SW 1271 (cell line): ENCODE measurements around the gene MYBPC1.
A peak's percentile ranks its signal among the peaks of the same experiment; 100 is the strongest.
"Not testable (repeated sequence)": the region's sequence is repeated elsewhere in the genome, so short reads cannot be mapped to it uniquely, and the experiment has no call there.

Experiments used
- DNase-seq, 2 experiments: peaks; one replicate each; lab custom pipeline; 2025; lab: John Stamatoyannopoulos, UW

The MYBPC1 gene, protein sequence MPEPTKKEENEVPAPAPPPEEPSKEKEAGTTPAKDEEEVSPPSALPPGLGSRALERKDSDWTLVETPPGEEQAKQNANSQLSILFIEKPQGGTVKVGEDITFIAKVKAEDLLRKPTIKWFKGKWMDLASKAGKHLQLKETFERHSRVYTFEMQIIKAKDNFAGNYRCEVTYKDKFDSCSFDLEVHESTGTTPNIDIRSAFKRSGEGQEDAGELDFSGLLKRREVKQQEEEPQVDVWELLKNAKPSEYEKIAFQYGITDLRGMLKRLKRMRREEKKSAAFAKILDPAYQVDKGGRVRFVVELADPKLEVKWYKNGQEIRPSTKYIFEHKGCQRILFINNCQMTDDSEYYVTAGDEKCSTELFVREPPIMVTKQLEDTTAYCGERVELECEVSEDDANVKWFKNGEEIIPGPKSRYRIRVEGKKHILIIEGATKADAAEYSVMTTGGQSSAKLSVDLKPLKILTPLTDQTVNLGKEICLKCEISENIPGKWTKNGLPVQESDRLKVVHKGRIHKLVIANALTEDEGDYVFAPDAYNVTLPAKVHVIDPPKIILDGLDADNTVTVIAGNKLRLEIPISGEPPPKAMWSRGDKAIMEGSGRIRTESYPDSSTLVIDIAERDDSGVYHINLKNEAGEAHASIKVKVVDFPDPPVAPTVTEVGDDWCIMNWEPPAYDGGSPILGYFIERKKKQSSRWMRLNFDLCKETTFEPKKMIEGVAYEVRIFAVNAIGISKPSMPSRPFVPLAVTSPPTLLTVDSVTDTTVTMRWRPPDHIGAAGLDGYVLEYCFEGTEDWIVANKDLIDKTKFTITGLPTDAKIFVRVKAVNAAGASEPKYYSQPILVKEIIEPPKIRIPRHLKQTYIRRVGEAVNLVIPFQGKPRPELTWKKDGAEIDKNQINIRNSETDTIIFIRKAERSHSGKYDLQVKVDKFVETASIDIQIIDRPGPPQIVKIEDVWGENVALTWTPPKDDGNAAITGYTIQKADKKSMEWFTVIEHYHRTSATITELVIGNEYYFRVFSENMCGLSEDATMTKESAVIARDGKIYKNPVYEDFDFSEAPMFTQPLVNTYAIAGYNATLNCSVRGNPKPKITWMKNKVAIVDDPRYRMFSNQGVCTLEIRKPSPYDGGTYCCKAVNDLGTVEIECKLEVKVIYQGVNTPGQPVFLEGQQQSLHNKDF

DNA sequence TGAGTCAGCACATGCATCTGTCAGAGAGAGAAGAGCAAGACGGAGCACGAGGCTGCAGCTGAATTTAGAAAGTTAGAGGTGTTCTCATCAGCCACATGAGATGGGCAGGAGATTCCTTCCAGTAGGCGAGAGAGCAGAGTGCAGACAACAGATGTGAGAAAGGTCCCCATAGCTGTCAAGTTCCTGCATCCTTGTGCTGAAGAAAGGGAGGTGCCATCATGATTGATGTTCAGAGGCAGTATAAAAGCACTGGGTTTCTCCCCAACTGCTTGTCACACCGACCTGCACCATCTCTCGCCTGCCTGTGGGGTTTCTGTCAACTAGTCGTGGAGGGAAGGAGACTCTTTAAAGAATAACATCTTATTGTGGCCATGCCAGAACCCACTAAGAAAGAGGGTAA lies at the start of gene MYBPC1:
TSS of gene MYBPC1 (plus strand) at position 272 of the 400 bp plus-strand sequence. CDS start at position 372, 100 bp downstream.
- no peak for DNase-seq

DNA sequence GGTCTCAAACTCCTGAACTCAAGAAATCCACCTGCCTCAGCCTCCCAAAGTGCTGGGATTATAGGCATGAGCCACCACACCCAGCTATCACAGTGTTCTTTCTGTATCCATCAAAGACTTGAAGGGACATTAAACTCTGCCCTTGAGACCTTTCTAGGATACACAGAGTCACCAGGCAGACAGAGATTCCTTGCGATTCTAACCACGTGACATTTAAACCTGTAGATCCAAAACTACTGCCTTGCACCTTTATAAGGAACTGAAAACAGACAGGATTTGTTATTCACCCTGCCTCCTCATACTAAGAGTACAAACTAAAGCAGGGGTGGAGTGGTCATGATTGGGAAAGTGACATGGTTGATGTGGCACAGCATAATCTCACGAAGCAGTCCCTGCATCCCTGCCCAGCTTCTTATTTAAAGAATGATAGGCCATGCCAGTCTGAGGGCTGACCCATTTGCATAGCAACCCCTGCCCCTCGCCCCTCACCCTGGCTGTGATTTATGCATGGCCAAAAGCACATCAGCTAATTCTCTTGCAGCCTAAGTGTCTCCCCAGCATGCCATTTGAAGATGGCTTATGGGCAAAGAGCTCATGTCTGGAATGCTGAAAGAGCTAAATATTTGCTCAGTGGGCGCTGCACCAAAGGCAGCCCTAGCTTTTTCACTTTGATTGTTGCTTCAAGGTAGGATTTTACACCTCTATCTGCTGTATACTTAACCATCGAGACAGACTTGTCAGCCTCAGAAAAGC lies 43.2 kb upstream of the MYBPC1 start:
- DNase-seq, result no peak

DNA sequence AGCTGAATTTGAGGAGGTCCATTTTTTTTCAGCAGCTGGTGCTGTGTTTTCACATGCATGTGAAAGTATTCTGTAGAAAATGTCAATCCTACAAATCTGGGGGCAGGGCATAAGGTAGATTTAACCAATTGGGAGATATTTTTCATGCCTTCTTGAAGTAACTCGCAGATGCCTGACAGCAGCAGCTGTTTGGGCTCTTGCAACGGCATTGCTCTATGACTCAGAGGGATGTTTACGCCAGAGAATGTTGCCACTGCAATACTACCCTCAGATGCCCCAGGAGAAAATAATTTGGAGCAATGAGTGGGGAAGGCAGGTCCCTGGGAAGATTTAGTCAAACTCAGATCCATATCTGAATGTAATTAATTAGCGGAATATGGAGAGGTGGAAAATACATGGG lies 42.5 kb upstream of the MYBPC1 start:
- no peak for DNase-seq

DNA sequence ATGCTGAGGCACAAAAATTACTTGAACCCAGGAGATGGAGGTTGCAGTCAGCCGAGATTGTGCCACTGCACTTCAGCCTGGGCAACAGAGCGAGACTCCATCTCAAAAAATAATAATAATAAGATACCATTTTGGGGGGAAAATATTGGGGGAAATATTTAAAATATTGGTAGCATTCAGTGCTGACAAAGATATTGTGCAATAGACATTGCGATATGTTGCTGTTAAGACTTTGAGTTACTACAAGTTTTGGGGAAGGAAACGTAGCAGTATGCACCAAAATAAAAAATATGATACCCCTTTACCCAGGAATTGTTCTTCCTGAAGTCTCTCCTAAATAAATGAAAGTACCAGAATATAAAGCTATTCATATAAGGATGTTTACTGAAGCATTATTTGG lies 37.7 kb upstream of the MYBPC1 start:
- DNase-seq, result no peak

DNA sequence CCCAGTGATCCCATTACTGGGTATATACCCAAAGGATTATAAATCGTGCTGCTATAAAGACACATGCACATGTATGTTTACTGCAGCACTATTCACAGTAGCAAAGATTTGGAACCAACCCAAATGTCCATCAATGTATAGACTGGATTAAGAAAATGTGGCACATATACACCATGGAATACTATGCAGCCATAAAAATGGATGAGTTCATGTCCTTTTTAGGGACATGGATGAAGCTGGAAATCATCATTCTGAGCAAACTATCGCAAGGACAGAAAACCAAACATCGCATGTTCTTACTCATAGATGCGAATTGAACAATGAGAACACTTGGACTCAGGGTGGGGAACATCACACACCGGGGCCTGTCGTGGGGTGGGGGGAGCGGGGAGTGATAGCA lies 36.0 kb upstream of the MYBPC1 start:
- not testable (repeated sequence) for DNase-seq

DNA sequence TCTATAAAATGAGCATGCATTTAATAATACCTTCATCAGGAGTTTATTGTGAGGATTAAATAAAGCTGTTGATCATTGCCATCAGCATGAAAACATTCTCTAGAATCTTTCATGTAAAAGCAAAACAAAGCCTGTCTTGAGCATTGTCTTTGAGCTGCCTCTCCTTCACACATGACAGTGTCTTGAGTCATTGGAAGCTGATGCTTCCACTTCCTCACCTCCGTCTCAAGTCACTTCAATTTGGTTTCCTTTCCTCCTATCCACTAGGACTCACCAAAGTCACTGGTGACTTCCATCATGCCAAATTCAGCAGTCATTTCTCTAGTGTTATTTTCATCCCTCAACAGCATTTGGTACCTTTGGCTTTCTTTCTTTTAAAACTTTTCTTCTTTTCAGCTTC lies 31.6 kb upstream of the MYBPC1 start:
- DNase-seq, result no peak

DNA sequence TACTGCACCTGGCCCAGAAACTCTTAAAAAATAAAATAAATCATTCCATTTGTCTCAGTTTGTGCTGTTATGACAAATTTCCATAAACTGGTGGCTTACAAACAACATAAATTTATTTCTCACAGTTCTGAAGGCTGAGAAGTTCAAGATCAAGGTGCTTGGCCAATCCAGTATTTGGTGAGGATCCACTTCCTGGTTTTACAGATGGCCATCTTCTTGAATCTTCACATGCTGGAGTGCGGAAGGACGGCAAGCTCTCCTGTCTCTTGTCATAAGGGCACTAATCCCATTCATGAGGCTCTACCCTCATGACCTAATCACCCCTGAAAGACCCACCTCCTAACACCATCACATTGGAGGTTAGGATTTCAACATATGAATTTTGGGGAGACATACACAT lies 29.9 kb upstream of the MYBPC1 start:
- DNase-seq, result no peak

DNA sequence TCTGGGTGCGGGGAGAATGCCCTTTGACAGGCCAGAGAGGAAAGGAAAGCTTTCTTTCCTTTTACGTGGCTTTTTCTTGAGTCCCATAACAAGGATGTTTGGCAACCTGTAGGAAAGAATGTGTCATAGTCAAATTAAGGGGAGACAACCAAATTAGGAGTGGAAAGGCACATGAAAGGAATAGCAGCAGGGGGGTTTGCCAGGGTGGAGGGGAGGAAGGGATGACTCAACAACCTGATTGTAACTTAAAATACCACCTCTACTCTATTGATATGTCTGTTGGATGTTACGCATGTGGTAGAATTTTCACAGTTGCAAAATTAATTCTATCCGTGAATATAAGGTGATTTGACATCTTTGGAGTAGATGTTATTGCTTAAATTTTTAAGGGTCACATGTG lies 28.5 kb upstream of the MYBPC1 start:
- DNase-seq, result no peak

DNA sequence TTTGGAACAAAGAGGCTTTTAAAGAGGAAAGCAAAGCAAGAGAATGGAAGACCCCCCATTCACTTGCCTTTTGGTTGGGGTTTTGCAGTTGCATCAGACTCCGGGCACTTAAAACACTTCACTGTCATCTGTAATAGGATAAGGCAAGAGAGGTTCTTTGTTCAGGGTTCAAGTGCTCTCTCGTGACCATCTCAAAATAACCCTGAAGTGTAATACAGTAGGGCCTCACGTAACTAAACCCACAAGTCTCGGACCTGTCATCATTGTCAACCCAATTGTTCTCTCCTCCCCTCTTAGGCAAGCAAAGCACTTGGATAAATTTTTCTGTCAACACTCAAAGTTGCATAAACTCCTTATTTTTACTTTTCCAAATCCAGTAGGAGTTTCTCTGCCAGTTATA lies 26.9 kb upstream of the MYBPC1 start:
- DNase-seq, result no peak

DNA sequence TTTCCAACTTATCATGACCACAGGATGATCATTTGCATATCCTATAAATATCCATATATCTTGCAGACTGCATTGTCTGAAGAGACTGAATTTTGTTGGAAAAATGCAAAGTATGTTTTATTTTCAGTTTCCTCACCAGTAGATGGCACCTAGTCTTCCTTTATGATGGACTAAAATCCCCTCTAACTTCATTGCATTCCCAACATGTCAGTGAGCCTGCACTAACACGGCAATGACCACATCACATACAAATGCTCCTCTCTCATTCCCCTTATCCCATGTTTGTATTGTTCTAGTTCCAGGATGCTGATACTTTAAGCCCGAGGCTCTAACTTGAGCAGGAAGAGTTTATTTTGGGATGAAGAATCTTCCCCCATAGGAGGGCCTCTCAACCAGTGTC lies 24.7 kb upstream of the MYBPC1 start:
- peak in 1 of 2 experiments; percentile 23 for DNase-seq

DNA sequence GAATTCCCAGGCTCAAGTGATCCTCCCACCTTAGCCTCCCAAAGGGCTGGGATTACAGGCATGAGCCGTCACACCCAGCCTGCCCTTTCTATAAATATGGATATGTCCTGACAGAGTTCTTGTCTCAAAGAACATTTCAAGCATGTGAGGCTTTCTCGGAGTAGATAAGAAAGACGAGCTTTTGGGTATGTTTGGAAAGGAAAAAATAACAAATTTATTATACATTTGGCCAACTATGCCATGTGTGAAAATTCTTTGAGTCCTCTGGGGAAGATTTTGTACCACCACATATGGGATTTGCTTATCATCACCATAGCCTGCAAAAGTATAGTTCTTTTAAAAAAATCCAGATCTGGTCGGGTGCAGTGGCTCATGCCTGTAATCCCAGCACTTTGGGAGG lies 23.7 kb upstream of the MYBPC1 start:
- DNase-seq, result no peak

DNA sequence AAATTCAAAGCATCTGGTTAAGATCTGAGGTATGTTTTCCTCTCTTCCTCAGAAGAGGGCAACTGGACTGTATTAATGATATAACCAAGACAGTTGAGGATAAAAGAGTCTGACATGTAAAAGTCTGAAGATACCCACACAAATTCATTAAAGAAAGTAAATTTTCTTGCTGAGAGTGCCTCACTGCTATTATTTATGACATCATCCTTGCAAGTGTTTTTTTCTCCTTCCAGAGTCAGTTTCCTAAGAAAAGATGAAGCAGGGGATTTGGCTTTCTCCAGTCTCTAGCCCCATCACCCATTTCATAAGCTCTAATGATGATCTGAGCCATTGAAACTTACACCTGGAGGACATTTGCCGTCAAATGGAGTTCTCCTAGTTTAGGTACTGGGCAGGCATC lies 21.0 kb upstream of the MYBPC1 start:
- no peak for DNase-seq

DNA sequence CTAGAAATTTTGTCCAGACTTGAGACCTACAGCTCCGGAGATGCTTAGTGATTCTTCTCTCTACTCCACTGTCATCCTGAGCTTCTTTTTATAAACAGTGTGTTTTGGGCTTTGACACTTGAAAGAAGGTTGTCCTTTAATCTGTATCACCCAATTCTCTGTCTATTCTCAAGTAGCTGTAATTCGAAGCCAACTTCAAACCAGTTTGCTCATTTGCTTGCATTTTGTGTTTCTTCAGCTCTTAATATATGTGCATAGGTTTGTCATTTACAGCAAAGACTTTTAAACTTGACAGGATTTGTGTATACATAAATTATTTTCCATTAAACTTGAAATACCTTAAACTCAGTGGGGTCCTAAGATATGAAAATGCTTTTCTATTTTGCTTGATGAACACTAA lies 16.4 kb upstream of the MYBPC1 start:
- DNase-seq, result no peak

DNA sequence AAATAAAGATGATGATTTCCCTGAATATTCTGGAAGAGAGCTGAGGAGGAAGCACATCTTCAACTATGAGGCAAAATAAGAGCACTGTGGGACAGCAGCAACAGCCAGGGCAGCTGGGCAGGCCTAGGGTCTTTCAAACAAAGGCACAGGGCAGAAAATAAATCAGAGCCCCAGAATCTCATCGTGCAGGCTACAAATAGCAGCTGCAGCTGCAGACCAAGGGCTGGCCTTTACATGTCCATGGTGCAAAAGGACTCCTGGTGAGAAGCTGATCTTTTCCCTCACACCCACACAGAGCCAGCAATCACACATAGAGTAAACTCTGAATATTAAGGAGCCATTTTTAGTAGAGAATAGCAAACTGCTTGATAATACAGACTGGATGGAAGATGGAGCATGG lies 13.6 kb upstream of the MYBPC1 start:
- no peak for DNase-seq

DNA sequence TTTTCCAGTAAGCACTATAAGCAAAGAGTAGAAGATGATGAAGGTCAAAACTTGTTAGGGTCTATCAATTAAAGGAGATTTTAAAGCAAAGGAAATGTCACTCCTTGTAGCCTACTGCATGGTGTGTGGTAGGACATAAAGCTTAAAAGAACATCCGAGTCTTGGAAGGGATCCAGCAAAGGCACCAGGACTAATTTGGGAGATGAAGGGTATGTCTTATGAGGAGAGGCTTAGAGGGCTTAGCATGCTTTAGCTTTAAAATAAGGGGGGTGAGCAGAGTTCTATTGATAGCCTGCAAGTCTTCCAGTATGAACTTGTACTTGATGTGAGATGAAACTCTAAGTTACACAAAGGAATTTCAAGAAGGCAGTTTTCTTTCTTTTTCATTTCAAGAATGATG lies 11.8 kb upstream of the MYBPC1 start:
- no peak for DNase-seq

DNA sequence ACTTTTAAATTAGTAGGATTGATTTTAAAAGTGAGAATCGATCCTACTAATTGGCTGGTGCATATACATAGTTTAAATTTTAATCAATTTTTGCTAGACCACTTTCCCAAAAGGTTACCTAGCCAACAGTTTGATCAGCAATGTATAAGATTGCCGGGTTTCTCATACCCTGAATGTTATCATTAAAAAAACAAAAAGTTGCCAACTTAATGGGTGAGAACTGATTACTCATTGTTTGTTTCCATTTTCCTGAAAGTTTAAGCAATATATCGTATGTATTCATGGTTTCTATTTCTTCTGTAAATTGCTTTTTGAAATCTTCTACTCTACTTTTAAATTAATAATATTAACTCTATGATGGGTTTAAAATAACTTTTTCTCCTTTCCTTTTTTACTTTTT lies 4.4 kb upstream of the MYBPC1 start:
- no peak for DNase-seq

DNA sequence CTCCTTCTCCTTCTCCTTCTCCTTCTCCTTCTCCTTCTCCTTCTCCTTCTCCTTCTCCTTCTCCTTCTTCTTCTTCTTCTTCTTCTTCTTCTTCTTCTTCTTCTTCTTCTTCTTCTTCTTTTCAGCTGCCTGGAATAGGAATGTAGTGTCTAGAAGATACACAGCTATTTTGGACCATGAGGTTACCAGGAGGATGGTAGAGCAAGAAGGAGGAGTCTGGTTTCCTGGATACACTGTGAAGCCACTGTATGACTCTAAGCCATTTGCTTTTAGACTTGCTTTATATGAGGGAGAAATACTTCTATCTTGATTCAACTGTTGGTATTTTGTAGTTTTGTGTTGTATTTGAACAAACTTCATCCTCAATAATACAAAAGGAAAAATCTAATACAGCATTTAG lies 3.0 kb upstream of the MYBPC1 start:
- DNase-seq, result no peak

DNA sequence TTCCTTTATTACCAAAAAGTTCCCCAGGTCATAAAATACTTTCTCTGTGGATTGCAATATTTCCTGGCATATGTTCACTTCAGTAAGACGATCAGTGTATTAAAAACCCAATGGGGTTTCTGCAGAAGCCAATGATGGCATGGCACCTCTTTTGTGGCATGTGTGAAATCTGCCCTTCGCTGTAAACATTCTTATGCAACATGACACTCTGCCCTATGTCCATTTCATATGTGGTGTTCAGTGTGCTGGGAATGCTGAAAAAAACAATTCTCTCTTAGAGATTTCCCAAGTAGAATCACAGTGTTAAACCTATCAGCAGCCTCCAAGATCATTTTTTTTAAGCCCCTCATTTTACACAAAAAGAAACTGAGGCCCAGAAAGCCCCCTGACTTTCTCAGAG lies 2.3 kb upstream of the MYBPC1 start:
- no peak for DNase-seq

DNA sequence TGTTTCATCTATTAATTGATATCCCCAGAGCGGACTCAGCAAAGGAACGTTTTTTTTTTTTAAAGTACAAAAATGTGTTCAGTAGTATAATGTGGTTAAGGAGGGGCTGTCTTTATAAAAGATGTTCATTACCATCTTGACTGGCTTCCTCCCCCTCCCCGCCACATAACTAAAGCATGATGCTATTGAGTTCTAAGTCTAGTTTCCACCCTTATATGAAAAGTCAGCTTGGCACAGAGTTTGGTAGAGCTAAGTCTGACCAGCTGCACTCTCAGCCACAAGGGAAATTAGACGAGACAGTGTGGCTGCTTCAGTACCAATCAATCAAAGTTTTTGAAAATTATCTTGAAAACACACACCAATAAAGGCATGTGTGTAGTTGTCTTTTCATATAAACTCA lies 1.9 kb upstream of the MYBPC1 start:
- no peak for DNase-seq

DNA sequence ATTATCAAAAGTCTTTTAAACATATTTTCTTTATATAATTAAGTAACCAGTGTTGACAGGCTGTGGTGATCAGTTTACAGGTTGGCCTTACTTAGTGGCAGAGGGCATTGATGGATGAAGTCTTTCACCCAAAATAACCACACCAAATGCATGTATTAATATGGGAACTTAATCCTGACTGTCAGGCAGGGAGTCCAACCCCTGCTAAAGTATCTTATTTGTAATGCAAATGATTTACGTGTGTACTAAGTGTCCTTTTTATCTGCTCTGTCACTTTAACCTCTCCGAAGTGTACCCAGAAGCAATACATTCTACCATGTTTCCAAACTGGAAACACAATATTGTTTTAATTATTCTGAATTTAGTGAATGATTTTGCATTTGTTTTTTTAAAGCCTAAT lies 1.4 kb downstream of the MYBPC1 start:
- DNase-seq, result no peak

DNA sequence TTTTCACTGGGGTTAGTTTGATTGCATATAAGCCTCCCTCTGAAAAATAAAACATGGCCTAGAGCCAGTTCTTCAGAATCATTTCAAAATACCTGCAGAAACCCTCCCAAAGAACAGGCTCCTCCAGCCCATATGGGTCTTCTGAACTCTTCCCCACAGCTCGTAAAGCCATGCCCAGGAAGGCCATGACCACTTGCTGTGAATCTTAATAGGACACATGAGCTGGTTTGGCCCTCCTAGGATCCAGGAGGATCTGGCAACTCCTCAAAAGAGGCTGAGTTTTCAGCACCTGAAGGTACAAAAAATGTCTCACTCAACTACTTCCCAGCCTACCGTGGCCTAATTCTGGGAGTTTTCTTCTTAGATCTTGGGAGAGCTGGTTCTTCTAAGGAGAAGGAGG lies 2.4 kb downstream of the MYBPC1 start:
- DNase-seq, result no peak

DNA sequence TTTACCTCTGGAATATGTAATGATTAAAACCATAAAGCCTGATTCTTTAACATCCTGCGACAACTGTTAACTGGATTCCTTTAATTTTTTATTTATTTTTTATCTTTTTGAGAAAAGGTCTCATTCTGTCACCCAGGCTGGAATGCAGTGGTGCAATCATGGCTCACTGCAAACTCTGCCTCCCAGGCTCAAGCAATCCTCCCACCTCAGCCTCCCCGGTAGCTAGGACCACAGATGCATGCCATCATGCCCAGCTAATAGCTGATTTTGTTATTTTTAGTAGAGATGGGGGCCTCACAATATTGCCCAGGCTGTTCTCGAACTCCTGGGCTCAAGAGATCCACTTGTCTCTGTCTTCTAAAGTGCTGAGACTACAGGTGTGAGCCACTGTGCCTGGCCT lies 3.7 kb downstream of the MYBPC1 start:
- DNase-seq, result no peak
